Caco-2 (cell line): ENCODE measurements around the gene ANGPTL4. TPM values are rescaled to one million over a fixed set of nuclear protein-coding genes. Genes with fewer than 3 reads are reported as not detected.
"Not testable (repeated sequence)": the region's sequence is repeated elsewhere in the genome, so short reads cannot be mapped to it uniquely, and the experiment has no call there.

Source experiments
- BruUV-seq: library from RNA; stranded (reverse); fragments of 400-500 nt; replicated peaks from 2 replicates; lab custom pipeline; 2021; lab: Mats Ljungman, UMichigan
- CTCF ChIA-PET: fragments of 300-600 bp; sonication (Branson Sonifier 250); formaldehyde crosslinking; loops from one replicate; lab custom pipeline; 2022; ENCODE audit warnings: antibody characterized with exemption; lab: Charles Lee
- POLR2A ChIA-PET: fragments of 300-600 bp; sonication (Branson Sonifier 250); formaldehyde crosslinking; loops from one replicate; lab custom pipeline; 2022; ENCODE audit warnings: antibody characterized with exemption; lab: Charles Lee
- DNase-seq, 2 experiments: peaks; one replicate each; pipeline versions ENCODE4 v3.0.0 to v3.0.0-alpha.2; 2020 to 2022
- H3K27me3 ChIP-seq: replicated peaks from 2 replicates; pipeline ENCODE4 v1.6.0; 2011; ENCODE audit warnings: low read length; ENCODE audit not compliant: control insufficient read depth, insufficient read depth
- H3K36me3 ChIP-seq: 2 replicates; pipeline ENCODE4 v1.5.1; 2011; ENCODE audit warnings: low read length; ENCODE audit not compliant: control insufficient read depth, insufficient read depth
- H3K4me1 ChIP-seq: fragments of 250-450 bp; sonication (Bioruptor Pico); 2 replicates; pipeline ENCODE4 v1.5.1; 2020; ENCODE audit warnings: mild to moderate bottlenecking
- H3K4me3 ChIP-seq: 2 replicates; pipeline ENCODE4 v1.5.1; 2011; ENCODE audit warnings: low read depth, mild to moderate bottlenecking, control low read depth, low read length
- H3K9me3 ChIP-seq: fragments of 250-450 bp; sonication (Bioruptor Pico); 2 replicates; pipeline ENCODE4 v1.5.1; 2020; ENCODE audit warnings: mild to moderate bottlenecking, moderate library complexity
- H3K27ac Mint-ChIP-seq: one replicate; pipeline ENCODE4 v1.8.0; 2022; ENCODE audit warnings: mixed read lengths; ENCODE audit not compliant: unreplicated experiment
- H3K27me3 Mint-ChIP-seq: one replicate; pipeline ENCODE4 v1.8.0; 2022; ENCODE audit warnings: mixed read lengths; ENCODE audit not compliant: insufficient read depth, unreplicated experiment
- H3K36me3 Mint-ChIP-seq: one replicate; pipeline ENCODE4 v1.8.0; 2022; ENCODE audit warnings: mild to moderate bottlenecking, mixed read lengths; ENCODE audit not compliant: insufficient read depth, unreplicated experiment
- H3K4me1 Mint-ChIP-seq: one replicate; pipeline ENCODE4 v1.8.0; 2022; ENCODE audit warnings: low read depth, mixed read lengths; ENCODE audit not compliant: unreplicated experiment
- H3K4me3 Mint-ChIP-seq: one replicate; pipeline ENCODE4 v1.8.0; 2022; ENCODE audit warnings: mild to moderate bottlenecking, moderate library complexity, mixed read lengths; ENCODE audit not compliant: unreplicated experiment
- H3K9me3 Mint-ChIP-seq: one replicate; pipeline ENCODE4 v1.8.0; 2022; ENCODE audit warnings: mixed read lengths; ENCODE audit not compliant: unreplicated experiment
- intact Hi-C: fragments of 100-400 bp; cut with micrococcal nuclease; formaldehyde crosslinking; loops from one replicate; pipeline ENCODE4 v1.10.0; 2022; ENCODE audit not compliant: unreplicated experiment
- total RNA-seq: library from RNA; stranded (reverse); gene quantifications from 2 replicates; pipeline ENCODE4 v1.2.3, GENCODE V29; 2022
- TF ChIP-seq, protein P1 (sequence below), 2 experiments: fragments of 200-600 bp in 1 of 2; IDR thresholded peaks; 1 replicate in 1 of 2; 2 replicates in 1 of 2; pipeline versions ENCODE4 v1.5.1 to v1.8.0; 2011 to 2022; ENCODE audit warnings: antibody characterized with exemption in 1 of 2, control low read depth in 1 of 2, inconsistent platforms in 1 of 2, low read depth in 1 of 2, low read length in 1 of 2, mild to moderate bottlenecking in 1 of 2, moderate library complexity in 1 of 2; ENCODE audit not compliant: insufficient read depth in 1 of 2, severe bottlenecking in 1 of 2, unreplicated experiment in 1 of 2

ANGPTL4 gene
- total RNA-seq, 1 experiment from 2014 or later: 1.2 TPM

GRCh38 chr19:8404391-8405151, 40.6 kb downstream of the ANGPTL4 start:
- intact Hi-C loops: no loop called here
- Histone ChIP-seq H3K27me3 (no peaks in the 10 kb centered on the region), H3K36me3 (peaks cover 2% of the 10 kb centered on the region; the same call in 1 of the 2 replicates), H3K4me3 (no peak overlapping the region), H3K4me1 (no peaks in the 10 kb centered on the region), H3K9me3 (no peaks in the 10 kb centered on the region)
- CTCF ChIA-PET: no interaction called here
- no peaks in the 10 kb centered on the region for H3K9me3 Mint-ChIP-seq
- H3K4me3 Mint-ChIP-seq: no peak overlapping the region
- no TSS peak for BruUV-seq
- no peaks in the 10 kb centered on the region for H3K4me1 Mint-ChIP-seq
- H3K27ac Mint-ChIP-seq: no peak overlapping the region
- no peak for DNase-seq
- POLR2A ChIA-PET: no interaction called here
- H3K36me3 Mint-ChIP-seq: peaks cover 24% of the 10 kb centered on the region
- TF ChIP-seq, protein P1, sequence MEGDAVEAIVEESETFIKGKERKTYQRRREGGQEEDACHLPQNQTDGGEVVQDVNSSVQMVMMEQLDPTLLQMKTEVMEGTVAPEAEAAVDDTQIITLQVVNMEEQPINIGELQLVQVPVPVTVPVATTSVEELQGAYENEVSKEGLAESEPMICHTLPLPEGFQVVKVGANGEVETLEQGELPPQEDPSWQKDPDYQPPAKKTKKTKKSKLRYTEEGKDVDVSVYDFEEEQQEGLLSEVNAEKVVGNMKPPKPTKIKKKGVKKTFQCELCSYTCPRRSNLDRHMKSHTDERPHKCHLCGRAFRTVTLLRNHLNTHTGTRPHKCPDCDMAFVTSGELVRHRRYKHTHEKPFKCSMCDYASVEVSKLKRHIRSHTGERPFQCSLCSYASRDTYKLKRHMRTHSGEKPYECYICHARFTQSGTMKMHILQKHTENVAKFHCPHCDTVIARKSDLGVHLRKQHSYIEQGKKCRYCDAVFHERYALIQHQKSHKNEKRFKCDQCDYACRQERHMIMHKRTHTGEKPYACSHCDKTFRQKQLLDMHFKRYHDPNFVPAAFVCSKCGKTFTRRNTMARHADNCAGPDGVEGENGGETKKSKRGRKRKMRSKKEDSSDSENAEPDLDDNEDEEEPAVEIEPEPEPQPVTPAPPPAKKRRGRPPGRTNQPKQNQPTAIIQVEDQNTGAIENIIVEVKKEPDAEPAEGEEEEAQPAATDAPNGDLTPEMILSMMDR (IDR thresholded peaks at IDR 0.05; ENCODE audit: insufficient read depth in 1 of 2, low read depth in 1 of 2, low read length in 1 of 2, severe bottlenecking in 1 of 2, unreplicated experiment in 1 of 2): no peak
- H3K27me3 Mint-ChIP-seq: no peaks in the 10 kb centered on the region

- H3K27ac Mint-ChIP-seq, H3K36me3 ChIP-seq, H3K4me3 Mint-ChIP-seq, H3K27me3 ChIP-seq, H3K27me3 Mint-ChIP-seq, BruUV-seq, H3K9me3 ChIP-seq, H3K4me3 ChIP-seq, H3K4me1 Mint-ChIP-seq, CTCF ChIA-PET, H3K9me3 Mint-ChIP-seq, H3K36me3 Mint-ChIP-seq, DNase-seq, H3K4me1 ChIP-seq, POLR2A ChIA-PET: not testable (repeated sequence)
- intact Hi-C loops: loop anchor here (5.0 kb wide), 2 partner anchors 52 to 97 kb away; no protein-coding TSS in a partner anchor
These were observed 46.8 kb downstream of the ANGPTL4 start for GRCh38 chr19:8410718-8411117.

GRCh38 chr19:8412783-8413628, 49.1 kb downstream of the ANGPTL4 start, which contains the start of gene MARCHF2:
Gene MARCHF2 (plus strand): TSS chr19:8413305. CDS start chr19:8421841, 8,536 bp downstream.
- intact Hi-C loops: loop anchor here (5.0 kb wide), 2 partner anchors 49 to 94 kb away; no protein-coding TSS in a partner anchor
- Mint-ChIP-seq H3K9me3 (no peaks in the 10 kb centered on the region), H3K27me3 (no peaks in the 10 kb centered on the region), H3K4me3 (peak within 1 kb of the TSS; percentile 53), H3K27ac (no peak within 1 kb of the TSS), H3K36me3 (no peaks in the 10 kb centered on the region), H3K4me1 (no peaks in the 10 kb centered on the region)
- H3K4me1 ChIP-seq: peaks cover 11% of the 10 kb centered on the region
- H3K4me3 ChIP-seq: peak within 1 kb of the TSS; percentile 75
- TF ChIP-seq, protein P1 (IDR thresholded peaks at IDR 0.05; ENCODE audit: insufficient read depth in 1 of 2, low read depth in 1 of 2, low read length in 1 of 2, severe bottlenecking in 1 of 2, unreplicated experiment in 1 of 2): peak; percentile 37 to 72
- ChIA-PET POLR2A (interaction anchor here (0.5 to 1.8 kb wide), 7 partner anchors 11 to 101 kb away, joined by 3 to 9 read pairs (median 5); partner anchors contain the start of genes HNRNPM, NDUFA7, RAB11B and RPS28), CTCF (interaction anchor here (0.5 to 2.3 kb wide), 21 partner anchors 8 to 1063 kb away, joined by 3 to 19 read pairs (median 5); partner anchors contain the start of genes HNRNPM, RAB11B and ZNF414)
- H3K36me3 ChIP-seq: no peaks in the 10 kb centered on the region
- H3K9me3 ChIP-seq: no peaks in the 10 kb centered on the region
- no peaks in the 10 kb centered on the region for H3K27me3 ChIP-seq
- DNase-seq: peak; percentile 95 to 96
- BruUV-seq: no TSS peak
